H9 (cell line): ENCODE data around the gene KIF7. TPM values are rescaled to one million over a fixed set of nuclear protein-coding genes. Genes with fewer than 3 reads are reported as not detected.

Experiments
- DNase-seq: peaks from one replicate; pipeline ENCODE4 v3.0.0-alpha.2; 2017
- H2AFZ ChIP-seq: one replicate; pipeline ENCODE4 v1.6.1; 2013; ENCODE audit warnings: mild to moderate bottlenecking, low read length, control low read depth, moderate library complexity
- H2AK5ac ChIP-seq: 2 replicates; pipeline ENCODE4 v1.6.1; 2013; ENCODE audit warnings: low read length, control low read depth, mixed read lengths; ENCODE audit not compliant: insufficient read length
- H2BK120ac ChIP-seq: one replicate; pipeline ENCODE4 v1.6.1; 2013; ENCODE audit warnings: low read depth, mild to moderate bottlenecking, low read length, control low read depth, inconsistent platforms; ENCODE audit not compliant: poor library complexity, severe bottlenecking
- H2BK12ac ChIP-seq: 2 replicates; pipeline ENCODE4 v1.6.1; 2013; ENCODE audit warnings: low read length, control low read depth, mixed read lengths, low read depth; ENCODE audit not compliant: insufficient read length
- H2BK15ac ChIP-seq: 2 replicates; pipeline ENCODE4 v1.6.1; 2013; ENCODE audit warnings: low read depth, low read length, control low read depth
- H2BK20ac ChIP-seq: one replicate; pipeline ENCODE4 v1.6.1; 2013; ENCODE audit warnings: low read depth, mild to moderate bottlenecking, low read length, control low read depth, inconsistent platforms; ENCODE audit not compliant: poor library complexity, severe bottlenecking
- H2BK5ac ChIP-seq: 2 replicates; pipeline ENCODE4 v1.6.1; 2013; ENCODE audit warnings: low read length, control low read depth, mixed read lengths; ENCODE audit not compliant: insufficient read length
- H3K14ac ChIP-seq: 2 replicates; pipeline ENCODE4 v1.6.1; 2013; ENCODE audit warnings: low read length, control low read depth; ENCODE audit not compliant: insufficient read depth
- H3K18ac ChIP-seq: 2 replicates; pipeline ENCODE4 v1.6.1; 2013; ENCODE audit warnings: low read depth, mild to moderate bottlenecking, mixed read lengths, low read length, control low read depth; ENCODE audit not compliant: insufficient read length
- H3K23ac ChIP-seq: 2 replicates; pipeline ENCODE4 v1.6.1; 2013; ENCODE audit warnings: low read length, control low read depth, mixed read lengths, low read depth; ENCODE audit not compliant: insufficient read length
- H3K23me2 ChIP-seq: 2 replicates; pipeline ENCODE4 v1.6.1; 2013; ENCODE audit warnings: low read depth, mild to moderate bottlenecking, mixed read lengths, low read length, control low read depth; ENCODE audit not compliant: insufficient read length, poor library complexity, severe bottlenecking
- H3K27ac ChIP-seq: 2 replicates; pipeline ENCODE4 v1.5.1; 2013; ENCODE audit warnings: low read length, control low read depth, mixed read lengths, low read depth; ENCODE audit not compliant: insufficient read length
- H3K27me3 ChIP-seq: 2 replicates; pipeline ENCODE4 v1.6.1; 2013; ENCODE audit warnings: low read length, control low read depth, inconsistent platforms; ENCODE audit not compliant: insufficient read depth
- H3K4ac ChIP-seq: 2 replicates; pipeline ENCODE4 v1.6.1; 2013; ENCODE audit warnings: low read depth, mild to moderate bottlenecking, control low read depth, inconsistent platforms, low read length, moderate library complexity
- H3K4me1 ChIP-seq: 2 replicates; pipeline ENCODE4 v1.6.1; 2013; ENCODE audit warnings: low read length, control low read depth, inconsistent platforms; ENCODE audit not compliant: insufficient read depth
- H3K4me2 ChIP-seq: 2 replicates; pipeline ENCODE4 v1.6.1; 2013; ENCODE audit warnings: low read length, control low read depth, mixed read lengths; ENCODE audit not compliant: insufficient read length, insufficient read depth
- H3K56ac ChIP-seq: 2 replicates; pipeline ENCODE4 v1.6.1; 2013; ENCODE audit warnings: low read depth, mild to moderate bottlenecking, mixed read lengths, low read length, control low read depth; ENCODE audit not compliant: insufficient read length
- H3K79me1 ChIP-seq: 2 replicates; pipeline ENCODE4 v1.6.1; 2013; ENCODE audit warnings: low read depth, mild to moderate bottlenecking, moderate library complexity, low read length, control low read depth, inconsistent platforms; ENCODE audit not compliant: insufficient read depth, poor library complexity, severe bottlenecking
- H3K79me2 ChIP-seq: 2 replicates; pipeline ENCODE4 v1.6.1; 2013; ENCODE audit warnings: low read length, control low read depth, inconsistent platforms; ENCODE audit not compliant: insufficient read depth
- H3K9ac ChIP-seq: 2 replicates; pipeline ENCODE4 v1.6.1; 2013; ENCODE audit warnings: low read length, control low read depth, mixed read lengths; ENCODE audit not compliant: insufficient read length; ENCODE audit errors: extremely low read depth
- H3K9me3 ChIP-seq: one replicate; pipeline ENCODE4 v1.6.1; 2013; ENCODE audit warnings: low read depth, low read length, inconsistent platforms; ENCODE audit not compliant: control insufficient read depth
- H3T11ph ChIP-seq: one replicate; pipeline ENCODE4 v1.6.1; 2013; ENCODE audit warnings: mild to moderate bottlenecking, low read length, control low read depth, inconsistent platforms
- H4K20me1 ChIP-seq: one replicate; pipeline ENCODE4 v1.6.1; 2013; ENCODE audit not compliant: control insufficient read depth, insufficient read length, insufficient read depth
- H4K5ac ChIP-seq: 2 replicates; pipeline ENCODE4 v1.6.1; 2013; ENCODE audit warnings: low read depth, mild to moderate bottlenecking, mixed read lengths, low read length, control low read depth; ENCODE audit not compliant: insufficient read length
- H4K8ac ChIP-seq: replicated peaks from 2 replicates; pipeline ENCODE4 v1.6.1; 2013; ENCODE audit warnings: low read length, control low read depth, mixed read lengths, low read depth; ENCODE audit not compliant: insufficient read length
- H4K91ac ChIP-seq: 2 replicates; pipeline ENCODE4 v1.6.1; 2013; ENCODE audit warnings: low read depth, mild to moderate bottlenecking, moderate library complexity, mixed read lengths, low read length, control low read depth; ENCODE audit not compliant: insufficient read length
- H3K27ac Mint-ChIP-seq, 3 experiments: 2 replicates in 2 of 3; 3 replicates in 1 of 3; pipeline ENCODE4 v1.8.0; 2020 to 2021; ENCODE audit warnings: mixed read lengths in 3 of 3, mild to moderate bottlenecking in 1 of 3, moderate library complexity in 1 of 3
- H3K27me3 Mint-ChIP-seq: 2 replicates; pipeline ENCODE4 v1.8.0; 2021; ENCODE audit warnings: low read depth, mild to moderate bottlenecking, moderate library complexity, mixed read lengths
- H3K36me3 Mint-ChIP-seq, 3 experiments: 2 replicates in 2 of 3; 3 replicates in 1 of 3; pipeline ENCODE4 v1.8.0; 2020 to 2021; ENCODE audit warnings: low read depth in 3 of 3, mixed read lengths in 3 of 3; ENCODE audit not compliant: insufficient read depth in 1 of 3
- H3K4me1 Mint-ChIP-seq, 2 experiments: 2 replicates each; pipeline ENCODE4 v1.8.0; 2020; ENCODE audit warnings: mixed read lengths in 2 of 2
- H3K4me3 Mint-ChIP-seq, 2 experiments: 2 replicates in 1 of 2; 3 replicates in 1 of 2; pipeline ENCODE4 v1.8.0; 2020 to 2021; ENCODE audit warnings: mild to moderate bottlenecking in 2 of 2, mixed read lengths in 2 of 2, moderate library complexity in 1 of 2
- H3K9me3 Mint-ChIP-seq, 2 experiments: 2 replicates in 1 of 2; 3 replicates in 1 of 2; pipeline ENCODE4 v1.8.0; 2020; ENCODE audit warnings: mild to moderate bottlenecking in 2 of 2, mixed read lengths in 2 of 2, moderate library complexity in 1 of 2
- CTCF ChIP-seq: fragments of 200-600 bp; sonication (generic); conservative IDR thresholded peaks from 3 replicates; pipeline ENCODE4 v1.8.0; 2021; ENCODE audit warnings: antibody characterized with exemption, mild to moderate bottlenecking
- WGBS: extraction: QIAGEN DNeasy Blood & Tissue Kit; methylation state at CpG from one replicate; pipeline ENCODE4 v1.1.7; 2013; ENCODE audit warnings: missing lambda C conversion rate, low lambda C conversion rate, mixed read lengths; ENCODE audit not compliant: insufficient read length; ENCODE audit errors: extremely low coverage; 5-methylcytosine and 5-hydroxymethylcytosine counted together
- total RNA-seq: library from RNA; stranded (reverse); gene quantifications from 2 replicates; pipeline ENCODE4 v1.2.1, GENCODE V29; 2021

Gene KIF7
- total RNA-seq, 1 experiment from 2014 or later = 22.0 TPM

- Mint-ChIP-seq H3K36me3 (no peaks in the 10 kb centered on the region; a peak in 1 of 7 replicates), H3K27ac (no peak overlapping the region), H3K4me1 (peaks cover 4 to 8% of the 10 kb centered on the region in 2 experiments; a peak in 2 of 4 replicates), H3K4me3 (no peak overlapping the region), H3K9me3 (no peaks in the 10 kb centered on the region), H3K27me3 (peaks cover 19% of the 10 kb centered on the region)
- Histone ChIP-seq H2BK120ac (no peak overlapping the region), H2BK15ac (no peak overlapping the region), H2BK12ac (no peak overlapping the region), H2BK5ac (no peak overlapping the region), H3K23me2 (no peaks in the 10 kb centered on the region), H4K20me1 (no peaks in the 10 kb centered on the region), H3K27ac (no peak overlapping the region), H3K56ac (no peak overlapping the region), H3K9ac (no peak overlapping the region), H3K4me1 (no peaks in the 10 kb centered on the region), H3K14ac (no peak overlapping the region), H3K4me2 (no peak overlapping the region), H3K27me3 (no peaks in the 10 kb centered on the region), H3K9me3 (no peaks in the 10 kb centered on the region), H2AFZ (no peak overlapping the region), H3K18ac (no peak overlapping the region), H4K8ac (no peak overlapping the region), H2BK20ac (no peak overlapping the region), H3K79me1 (no peaks in the 10 kb centered on the region), H3K4ac (no peak overlapping the region), H3K23ac (no peak overlapping the region), H3K79me2 (no peaks in the 10 kb centered on the region), H4K5ac (no peak overlapping the region), H4K91ac (no peak overlapping the region), H3T11ph (no peak overlapping the region), H2AK5ac (no peak overlapping the region)
- no CpG with 5 or more reads among the region's 12 CpGs for WGBS
- peak; percentile 88 for TF ChIP-seq CTCF
- peak; percentile 91 for DNase-seq
These were observed 17.9 kb upstream of the KIF7 start for GRCh38 chr15:89673165-89673512.
